ENCODE data around the gene S1PR1. TPM values are rescaled to one million over a fixed set of nuclear protein-coding genes. Genes with fewer than 3 reads are reported as not detected.

Gene S1PR1
- total and polyA plus RNA-seq, 3 experiments from 2014 or later: 118 to 203 (median 123) TPM

DNA sequence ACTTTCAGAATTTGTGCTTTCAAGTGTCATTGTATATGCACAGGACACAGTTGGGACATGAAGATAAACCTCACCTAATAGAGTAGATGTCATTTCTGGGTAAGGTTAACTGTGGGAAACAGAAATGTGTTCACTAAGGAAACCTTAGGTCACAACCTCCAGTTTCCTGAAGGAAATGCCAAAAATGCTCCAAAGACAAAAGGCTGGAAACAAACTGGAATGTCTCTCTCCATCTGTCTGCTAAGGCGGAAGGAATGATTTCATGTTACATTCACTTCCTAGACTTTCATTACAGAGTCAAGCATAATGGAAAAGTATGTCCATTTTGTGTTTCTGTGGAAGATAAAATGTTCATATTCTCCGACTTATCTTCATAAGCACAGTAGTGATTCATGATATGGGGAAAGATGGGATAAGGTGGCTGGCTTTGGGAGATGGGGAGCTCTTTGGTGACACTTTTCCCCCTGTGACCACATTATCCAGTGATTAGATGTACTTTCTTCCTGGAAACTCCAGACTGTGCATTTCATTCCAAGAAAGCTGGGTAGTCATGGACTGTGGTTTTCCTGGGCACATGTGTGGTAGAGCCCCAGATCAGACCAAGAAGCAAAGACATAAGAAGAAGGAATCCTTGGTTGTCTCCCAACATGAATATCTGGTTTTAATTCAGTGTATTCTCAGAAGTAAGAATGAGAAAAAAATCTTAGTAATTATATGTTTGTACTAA is 5.7 kb downstream of the S1PR1 start:
- peak overlapping the region; percentile 14 to 100 (median 94) for H3K4me3 Mint-ChIP-seq
- peaks cover 68 to 84% (median 79%) of the 10 kb centered on the region in 3 donors for H3K4me1 Mint-ChIP-seq
- no peak overlapping the region for H3K27ac ChIP-seq (ENCODE audit: low read depth, low read length)
- H3K9me3 Mint-ChIP-seq: no peaks in the 10 kb centered on the region
- peak overlapping the region; percentile 15 to 99 (median 72) for H3K27ac Mint-ChIP-seq
- ChIA-PET POLR2A (no interaction called here), CTCF (interaction anchor here (0.7 to 12.6 kb wide), 2 partner anchors 47 to 112 kb away, joined by 3 to 214 read pairs; no protein-coding TSS in a partner anchor)
- no peak overlapping the region for H3K4me3 ChIP-seq (ENCODE audit: low read length)
- no peaks in the 10 kb centered on the region for H3K27me3 ChIP-seq (ENCODE audit: insufficient read depth, low read length, poor library complexity, severe bottlenecking)
- H3K36me3 ChIP-seq (ENCODE audit: insufficient read depth, low read length): peaks cover 38% of the 10 kb centered on the region
- H3K4me1 ChIP-seq (ENCODE audit: insufficient read depth, low read length): peaks cover 71% of the 10 kb centered on the region
- peaks cover 27 to 65% (median 43%) of the 10 kb centered on the region in 3 donors for H3K36me3 Mint-ChIP-seq
- H3K9me3 ChIP-seq (ENCODE audit: low read length): no peaks in the 10 kb centered on the region
- H3K27me3 Mint-ChIP-seq: peaks cover 0 to 2% of the 10 kb centered on the region in 2 donors
- no peak for DNase-seq

DNA sequence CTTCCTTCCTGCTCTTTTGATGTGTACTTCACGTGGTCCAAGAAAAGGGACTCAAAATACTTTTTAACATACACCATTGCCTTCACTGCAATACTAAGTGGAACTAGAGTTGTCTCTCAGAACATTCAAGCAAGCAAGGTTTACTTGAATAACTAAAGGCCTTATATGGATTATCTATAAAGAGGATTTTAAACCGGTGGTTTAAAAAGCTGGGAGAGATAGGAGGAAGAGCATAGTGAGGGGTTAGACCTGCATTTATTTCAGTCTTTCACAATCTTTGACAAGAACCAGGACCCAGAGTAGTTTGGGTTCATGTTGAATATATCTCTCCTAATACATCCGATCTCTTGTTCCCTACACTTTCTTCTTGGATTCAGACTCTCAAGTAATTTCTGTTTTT is 6.9 kb downstream of the S1PR1 start:
- H3K9me3 ChIP-seq (ENCODE audit: low read length): no peaks in the 10 kb centered on the region
- H3K4me1 Mint-ChIP-seq: peaks cover 74 to 89% (median 87%) of the 10 kb centered on the region in 3 donors
- H3K36me3 Mint-ChIP-seq: peaks cover 24 to 54% (median 38%) of the 10 kb centered on the region in 3 donors
- H3K36me3 ChIP-seq (ENCODE audit: insufficient read depth, low read length): peaks cover 38% of the 10 kb centered on the region
- POLR2A ChIA-PET: interaction anchor here (0.7 to 1.2 kb wide), 2 partner anchors 15 to 42 kb away, joined by 3 to 5 read pairs; no protein-coding TSS in a partner anchor
- no peaks in the 10 kb centered on the region for H3K9me3 Mint-ChIP-seq
- no peak overlapping the region for H3K27ac ChIP-seq (ENCODE audit: low read depth, low read length)
- H3K4me1 ChIP-seq (ENCODE audit: insufficient read depth, low read length): peaks cover 82% of the 10 kb centered on the region
- no peak overlapping the region for H3K4me3 ChIP-seq (ENCODE audit: low read length)
- H3K4me3 Mint-ChIP-seq: peak overlapping the region in 3 of 7 donors; percentile 13 to 55 (median 24)
- DNase-seq: no peak
- H3K27me3 Mint-ChIP-seq: peaks cover 0 to 2% of the 10 kb centered on the region in 2 donors
- CTCF ChIA-PET: interaction anchor here (1.4 to 12.6 kb wide), 4 partner anchors 27 to 316 kb away, joined by 3 to 214 read pairs (median 4); no protein-coding TSS in a partner anchor
- H3K27me3 ChIP-seq (ENCODE audit: insufficient read depth, low read length, poor library complexity, severe bottlenecking): no peaks in the 10 kb centered on the region
- H3K27ac Mint-ChIP-seq: peak overlapping the region; percentile 5 to 95 (median 58)

DNA sequence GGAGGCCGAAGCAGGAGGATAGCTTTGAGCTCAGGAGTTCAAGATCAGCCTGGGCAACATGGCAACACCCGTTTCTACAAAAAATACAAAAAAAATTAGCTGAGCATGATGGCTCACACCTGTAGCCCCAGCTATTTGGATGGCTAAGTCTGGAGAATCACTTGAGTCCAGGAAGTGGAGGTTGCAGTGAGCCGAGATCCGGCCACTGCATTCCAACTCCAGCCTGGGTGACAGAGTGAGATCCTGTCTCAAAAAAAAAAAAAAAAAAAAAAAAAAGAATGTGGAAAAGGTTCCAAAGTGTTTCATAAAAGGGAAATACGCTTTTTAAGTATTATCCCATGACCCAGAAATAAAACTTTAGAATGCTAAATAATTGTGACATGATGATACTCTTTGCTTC is 8.0 kb downstream of the S1PR1 start:
- Mint-ChIP-seq H3K27me3 (no peaks in the 10 kb centered on the region), H3K36me3 (peaks cover 13 to 44% (median 28%) of the 10 kb centered on the region in 3 donors), H3K27ac (peak overlapping the region; percentile 33 to 95 (median 89)), H3K9me3 (no peaks in the 10 kb centered on the region), H3K4me1 (peaks cover 64 to 83% (median 78%) of the 10 kb centered on the region in 3 donors), H3K4me3 (peak overlapping the region in 3 of 7 donors; percentile 23 to 35 (median 26))
- ChIA-PET POLR2A (interaction anchor here (0.6 to 1.3 kb wide), 3 partner anchors 9 to 40 kb away, joined by 4 to 9 read pairs (median 5); no protein-coding TSS in a partner anchor), CTCF (interaction anchor here (0.7 to 12.6 kb wide), 6 partner anchors 8 to 317 kb away, joined by 3 to 214 read pairs (median 3); no protein-coding TSS in a partner anchor)
- Histone ChIP-seq H3K4me3 (ENCODE audit: low read length) (no peak overlapping the region), H3K36me3 (ENCODE audit: insufficient read depth, low read length) (peaks cover 28% of the 10 kb centered on the region), H3K27ac (ENCODE audit: low read depth, low read length) (no peak overlapping the region), H3K9me3 (ENCODE audit: low read length) (no peaks in the 10 kb centered on the region), H3K4me1 (ENCODE audit: insufficient read depth, low read length) (peaks cover 80% of the 10 kb centered on the region), H3K27me3 (ENCODE audit: insufficient read depth, low read length, poor library complexity, severe bottlenecking) (no peaks in the 10 kb centered on the region)
- DNase-seq: no peak

DNA sequence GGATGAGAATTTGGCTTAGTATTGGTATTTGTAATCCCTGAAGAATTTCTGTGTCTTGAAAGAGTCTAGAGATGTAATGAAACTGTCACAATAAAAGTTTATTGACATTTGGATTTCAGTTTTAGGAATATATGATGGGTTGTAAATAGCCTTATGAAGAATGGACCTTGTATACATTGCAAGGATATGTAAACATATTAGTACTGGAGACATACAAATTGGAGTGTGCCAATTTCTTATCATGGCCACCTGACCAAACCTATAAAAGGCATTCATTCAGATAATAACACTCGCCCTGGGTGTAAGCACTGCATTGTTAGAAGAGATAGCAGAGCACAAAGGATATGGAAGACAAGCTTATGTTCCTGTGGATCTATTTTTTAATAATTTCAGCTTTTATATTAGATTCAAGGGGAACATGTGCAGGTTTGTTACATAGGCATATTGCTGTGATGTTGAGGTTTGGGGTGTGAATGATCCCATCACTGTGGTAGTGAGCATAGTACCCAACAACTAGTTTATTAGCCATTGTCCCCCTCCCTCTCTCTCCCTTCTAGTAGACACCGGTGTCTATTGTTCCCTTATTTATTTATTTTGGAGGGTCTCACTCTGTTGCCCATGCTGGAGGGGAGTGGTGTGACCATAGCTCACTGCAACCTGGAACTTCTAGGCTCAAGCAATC is 8.6 kb downstream of the S1PR1 start:
- POLR2A ChIA-PET: interaction anchor here (1.3 kb wide), 1 partner anchor 18 kb away, joined by 9 read pairs; no protein-coding TSS in a partner anchor
- H3K4me1 Mint-ChIP-seq: peaks cover 64 to 83% (median 78%) of the 10 kb centered on the region in 3 donors

DNA sequence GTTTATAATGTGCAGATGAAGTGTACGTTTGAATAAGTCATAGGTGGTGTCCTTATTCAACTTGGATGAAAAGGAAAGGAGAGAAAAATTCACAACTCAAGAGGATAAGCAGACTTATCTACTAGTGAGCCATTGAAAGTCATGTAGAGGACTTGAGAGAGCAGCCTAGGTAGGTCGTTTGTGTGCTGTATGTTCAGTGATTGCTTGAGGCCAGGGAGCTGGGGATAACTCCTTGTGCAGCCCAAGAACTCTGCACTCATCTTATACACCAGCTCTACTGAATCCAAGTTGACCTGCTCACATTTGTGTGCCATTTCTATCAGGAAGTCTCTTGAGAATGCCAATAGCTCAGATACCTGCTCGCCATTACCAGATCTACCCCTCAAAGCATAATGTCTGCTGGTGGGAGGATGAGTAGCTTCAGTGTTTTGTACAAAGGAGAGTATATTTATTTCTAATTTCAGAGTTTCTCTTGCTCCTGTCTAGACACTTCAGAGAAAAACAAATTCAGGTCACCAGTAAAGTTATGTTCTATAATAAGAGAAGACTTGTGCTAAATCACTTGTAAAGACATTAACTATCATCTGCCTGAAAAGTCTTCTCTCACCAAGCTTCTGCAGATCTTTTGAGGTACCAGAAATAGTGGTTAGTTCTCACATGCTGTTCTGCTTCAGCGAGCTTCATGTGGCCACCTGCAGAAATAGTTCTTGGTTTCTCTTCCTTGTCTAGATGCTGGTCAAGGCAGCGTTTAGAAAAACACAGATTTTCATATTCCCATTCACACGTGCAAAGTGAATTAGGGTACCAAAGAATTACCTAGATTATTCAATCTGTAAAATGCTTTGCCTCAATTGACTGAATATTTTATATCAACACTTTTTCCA is 10.8 kb downstream of the S1PR1 start:
- Histone ChIP-seq H3K36me3 (ENCODE audit: insufficient read depth, low read length) (peaks cover 12% of the 10 kb centered on the region), H3K4me1 (ENCODE audit: insufficient read depth, low read length) (peaks cover 74% of the 10 kb centered on the region), H3K27ac (ENCODE audit: low read depth, low read length) (no peak overlapping the region), H3K4me3 (ENCODE audit: low read length) (peak overlapping the region; percentile 4), H3K27me3 (ENCODE audit: insufficient read depth, low read length, poor library complexity, severe bottlenecking) (no peaks in the 10 kb centered on the region), H3K9me3 (ENCODE audit: low read length) (no peaks in the 10 kb centered on the region)
- CTCF ChIA-PET: interaction anchor here (0.7 to 2.7 kb wide), 5 partner anchors 9 to 110 kb away, joined by 3 to 25 read pairs (median 6); no protein-coding TSS in a partner anchor
- Mint-ChIP-seq H3K27me3 (no peaks in the 10 kb centered on the region), H3K36me3 (peaks cover 1 to 17% (median 12%) of the 10 kb centered on the region in 3 donors), H3K9me3 (no peaks in the 10 kb centered on the region), H3K4me1 (peaks cover 58 to 79% (median 75%) of the 10 kb centered on the region in 3 donors), H3K27ac (peak overlapping the region; percentile 15 to 89 (median 56)), H3K4me3 (peak overlapping the region in 5 of 7 donors; percentile 7 to 43 (median 30))
- DNase-seq: no peak
- POLR2A ChIA-PET: interaction anchor here (0.6 to 2.3 kb wide), 4 partner anchors 9 to 325 kb away, joined by 4 to 7 read pairs (median 4); no protein-coding TSS in a partner anchor

More for the DNA sequence above, 8.6 kb downstream of the S1PR1 start:
- CTCF ChIA-PET: interaction anchor here (1.1 to 2.0 kb wide), 5 partner anchors 9 to 318 kb away, joined by 3 to 5 read pairs (median 3); no protein-coding TSS in a partner anchor
- peak overlapping the region; percentile 37 to 87 (median 82) for H3K27ac Mint-ChIP-seq
- peak overlapping the region in 2 of 7 donors; percentile 22 to 62 for H3K4me3 Mint-ChIP-seq
- no peaks in the 10 kb centered on the region for H3K27me3 ChIP-seq (ENCODE audit: insufficient read depth, low read length, poor library complexity, severe bottlenecking)
- no peaks in the 10 kb centered on the region for H3K27me3 Mint-ChIP-seq
- H3K36me3 ChIP-seq (ENCODE audit: insufficient read depth, low read length): peaks cover 23% of the 10 kb centered on the region
- no peaks in the 10 kb centered on the region for H3K9me3 Mint-ChIP-seq
- no peaks in the 10 kb centered on the region for H3K9me3 ChIP-seq (ENCODE audit: low read length)
- no peak overlapping the region for H3K27ac ChIP-seq (ENCODE audit: low read depth, low read length)
- peaks cover 10 to 38% (median 23%) of the 10 kb centered on the region in 3 donors for H3K36me3 Mint-ChIP-seq
- H3K4me1 ChIP-seq (ENCODE audit: insufficient read depth, low read length): peaks cover 78% of the 10 kb centered on the region
- H3K4me3 ChIP-seq (ENCODE audit: low read length): no peak overlapping the region
- no peak for DNase-seq

DNA sequence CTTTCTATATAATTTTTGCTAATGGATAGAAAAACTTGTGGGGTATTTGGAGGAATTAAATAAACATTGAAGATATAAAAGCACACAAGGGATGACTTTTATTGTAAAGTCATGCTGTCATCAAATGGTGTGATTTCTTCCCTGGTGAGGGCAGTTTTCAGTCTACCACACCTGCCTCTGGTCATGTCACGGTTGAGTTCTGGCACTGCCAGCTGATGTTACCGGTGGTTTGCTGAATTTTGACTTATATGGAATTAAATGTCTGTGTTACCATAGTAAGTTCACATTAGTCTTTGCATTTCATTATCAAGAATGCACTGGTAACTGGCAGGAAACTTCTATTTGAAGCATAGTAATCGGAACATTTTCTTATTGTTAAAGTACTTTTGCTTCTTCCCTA is 13.4 kb downstream of the S1PR1 start:
- CTCF ChIA-PET: interaction anchor here (1.1 to 3.9 kb wide), 2 partner anchors 10 to 44 kb away, joined by 3 to 43 read pairs; no protein-coding TSS in a partner anchor
- Mint-ChIP-seq H3K4me3 (no peak overlapping the region), H3K36me3 (peaks cover 0 to 2% (median 0%) of the 10 kb centered on the region in 3 donors), H3K27ac (peak overlapping the region in 5 of 8 donors; percentile 9 to 81 (median 47)), H3K27me3 (no peaks in the 10 kb centered on the region), H3K9me3 (no peaks in the 10 kb centered on the region), H3K4me1 (peaks cover 49 to 63% (median 61%) of the 10 kb centered on the region in 3 donors)
- H3K27ac ChIP-seq (ENCODE audit: low read depth, low read length): no peak overlapping the region
- H3K36me3 ChIP-seq (ENCODE audit: insufficient read depth, low read length): no peaks in the 10 kb centered on the region
- POLR2A ChIA-PET: no interaction called here
- no peak overlapping the region for H3K4me3 ChIP-seq (ENCODE audit: low read length)
- H3K9me3 ChIP-seq (ENCODE audit: low read length): no peaks in the 10 kb centered on the region
- peaks cover 58% of the 10 kb centered on the region for H3K4me1 ChIP-seq (ENCODE audit: insufficient read depth, low read length)
- no peaks in the 10 kb centered on the region for H3K27me3 ChIP-seq (ENCODE audit: insufficient read depth, low read length, poor library complexity, severe bottlenecking)
- no peak for DNase-seq

All from CD8-positive, alpha-beta memory T cell (primary cell).